HG03060 (cell line): ENCODE data around the gene MAD1L1.

ENCODE experiments used
- ATAC-seq: cut with Tn5 transposase; IDR thresholded peaks from one replicate; pipeline ENCODE4 v1.9.1; 2021; ENCODE audit warnings: low read depth, moderate number of reproducible peaks; ENCODE audit not compliant: unreplicated experiment

The MAD1L1 gene

DNA sequence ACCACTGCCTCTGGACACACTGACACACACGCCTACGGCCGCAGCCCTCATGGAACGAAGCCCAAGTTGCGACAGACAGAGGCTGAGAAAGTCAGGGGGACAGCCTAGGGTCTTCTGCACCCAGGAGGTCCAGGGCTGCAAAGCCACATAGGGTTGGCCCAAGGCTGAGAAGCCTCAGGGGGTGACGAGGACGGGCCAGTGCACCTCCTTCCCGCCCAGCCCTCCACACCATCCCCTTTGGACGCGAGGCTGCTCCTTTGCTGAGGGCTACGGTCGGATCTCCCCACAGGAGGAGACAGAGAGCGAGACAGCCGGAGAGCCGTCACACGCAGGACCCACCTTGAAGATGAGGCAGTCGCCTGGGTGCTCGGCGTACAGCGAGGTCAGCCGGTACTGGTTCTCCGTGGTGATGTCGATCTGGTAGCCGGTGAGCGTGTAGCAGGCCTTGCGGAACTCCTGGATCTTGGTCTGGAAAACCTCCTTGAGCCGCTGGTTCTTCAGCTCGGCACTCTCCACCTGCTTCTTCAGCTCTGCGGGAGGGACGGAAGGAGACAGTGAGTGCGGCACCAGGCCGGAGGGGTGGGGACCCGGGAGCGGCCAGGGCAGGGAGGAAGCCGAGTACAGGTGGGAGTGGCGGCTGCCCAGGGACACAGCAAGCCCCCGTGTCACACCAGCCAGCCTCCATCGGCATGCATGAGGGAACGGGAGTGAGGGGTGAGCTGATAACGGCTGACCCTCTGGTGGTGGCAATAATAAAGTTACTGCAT is 334.7 kb downstream of the MAD1L1 start:
- no peak for ATAC-seq

DNA sequence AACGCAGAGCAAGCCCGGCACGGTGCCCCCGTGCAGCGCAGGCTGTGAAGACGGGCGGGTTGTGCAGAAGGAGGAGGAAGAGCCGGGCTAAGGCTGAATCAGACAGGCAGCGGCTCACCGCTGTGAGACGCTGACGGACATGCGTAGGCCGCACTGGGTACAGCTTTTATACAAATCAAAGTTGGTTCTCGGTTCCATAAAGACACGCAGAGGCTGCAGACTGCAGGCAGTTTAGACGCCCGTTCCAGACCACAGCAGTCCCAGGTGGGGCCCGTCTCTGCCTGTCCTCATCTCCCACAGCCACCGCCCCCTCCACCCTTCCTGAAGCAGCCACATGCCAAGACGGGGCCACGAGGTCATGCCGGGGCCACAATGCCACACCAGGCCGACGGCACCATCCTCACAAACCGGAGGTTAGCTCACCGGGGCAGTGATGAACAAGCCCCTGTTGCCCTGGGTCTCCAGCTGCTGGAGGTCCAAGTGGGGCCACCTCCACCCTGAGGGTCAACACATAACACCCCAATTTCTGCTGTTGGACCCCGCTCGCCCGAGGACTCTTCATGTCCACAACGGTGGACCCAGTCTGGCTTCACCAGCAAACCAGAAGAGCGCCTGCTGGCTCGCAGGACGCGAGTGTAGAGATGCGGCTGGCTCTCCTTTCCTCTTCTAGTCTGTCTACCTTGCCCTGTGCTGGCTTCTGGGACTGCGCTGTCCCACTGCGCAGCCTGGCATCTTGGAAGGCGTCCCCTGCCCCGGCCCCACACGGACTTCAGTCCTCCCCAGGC is 335.5 kb downstream of the MAD1L1 start:
- ATAC-seq: no peak

DNA sequence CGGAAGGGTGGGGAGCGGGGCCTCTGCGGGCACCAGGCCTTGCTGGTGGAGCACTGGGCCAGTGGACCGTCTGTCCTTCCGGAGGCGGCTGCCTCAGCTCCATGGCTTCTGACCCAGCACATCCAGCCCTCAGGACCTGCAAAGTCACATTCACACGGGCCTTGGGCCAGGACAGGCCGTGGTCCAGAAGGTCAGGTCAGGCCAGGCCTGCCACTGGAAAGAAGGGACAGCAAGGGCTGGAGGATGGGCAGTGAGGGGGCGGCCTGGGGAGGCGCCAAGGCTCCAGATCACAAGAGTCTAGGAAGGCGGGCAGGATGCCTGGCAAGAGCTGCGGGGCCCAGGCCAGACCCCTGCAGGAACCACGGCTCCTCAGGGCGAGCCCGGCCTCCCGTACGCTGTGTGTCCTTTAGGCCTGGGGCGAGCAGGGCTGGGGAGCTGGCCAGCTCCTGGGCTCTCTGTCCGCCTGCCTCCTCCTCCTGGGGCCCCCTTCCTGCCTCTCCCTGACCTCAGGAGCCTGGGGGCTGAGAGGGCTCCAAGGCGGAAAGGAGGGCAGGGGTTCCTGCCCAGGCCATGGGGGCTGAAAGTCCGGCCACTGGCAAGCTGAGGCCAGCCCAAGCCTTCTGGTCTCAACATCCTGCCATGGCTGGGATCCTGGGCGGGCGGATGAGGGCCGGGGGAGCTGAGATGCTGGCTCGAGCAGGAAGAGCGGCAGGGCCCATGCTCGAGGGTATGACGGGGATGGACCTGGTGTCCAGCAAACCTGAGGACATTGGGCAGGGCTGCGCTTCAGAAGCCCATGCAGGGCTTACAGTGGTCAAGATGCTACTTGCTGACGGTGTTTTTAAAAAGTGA is 336.9 kb downstream of the MAD1L1 start:
- no peak for ATAC-seq

DNA sequence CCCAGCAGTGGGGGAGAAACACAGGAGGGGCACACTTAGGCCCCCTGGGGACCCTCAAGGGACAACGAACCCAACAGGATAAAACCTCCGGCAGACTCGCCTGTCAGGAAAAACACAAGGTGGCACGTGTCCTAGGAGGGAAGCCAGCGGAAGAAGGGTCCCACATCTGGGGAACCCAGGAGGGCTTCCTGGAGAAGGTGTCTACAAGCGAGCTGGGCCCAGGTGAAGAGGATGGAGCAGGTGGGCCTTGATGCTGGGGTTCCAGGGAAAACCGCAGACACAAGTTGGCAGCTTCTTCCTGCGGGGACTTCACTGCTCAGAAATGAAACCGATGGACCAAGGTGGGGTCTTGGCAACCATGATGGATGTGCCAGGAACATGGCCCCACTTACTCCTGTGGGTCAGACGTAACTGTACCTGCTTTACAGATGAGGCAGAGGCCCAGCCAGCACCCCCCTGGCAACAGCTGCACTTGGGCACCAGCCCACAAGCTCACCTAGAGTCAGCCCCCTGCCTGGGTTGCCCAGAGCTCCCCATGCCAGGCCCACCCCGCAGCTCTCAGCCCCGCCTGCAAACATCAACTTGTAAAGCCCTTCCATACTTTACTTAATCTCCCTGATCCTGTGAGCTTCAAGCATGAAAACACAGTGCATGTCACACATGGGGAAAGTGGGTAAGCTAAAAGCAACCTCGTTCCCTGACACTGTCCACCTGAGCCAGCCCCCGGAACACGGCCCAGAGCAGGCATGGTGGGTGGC is 337.7 kb downstream of the MAD1L1 start:
- ATAC-seq: no peak

DNA sequence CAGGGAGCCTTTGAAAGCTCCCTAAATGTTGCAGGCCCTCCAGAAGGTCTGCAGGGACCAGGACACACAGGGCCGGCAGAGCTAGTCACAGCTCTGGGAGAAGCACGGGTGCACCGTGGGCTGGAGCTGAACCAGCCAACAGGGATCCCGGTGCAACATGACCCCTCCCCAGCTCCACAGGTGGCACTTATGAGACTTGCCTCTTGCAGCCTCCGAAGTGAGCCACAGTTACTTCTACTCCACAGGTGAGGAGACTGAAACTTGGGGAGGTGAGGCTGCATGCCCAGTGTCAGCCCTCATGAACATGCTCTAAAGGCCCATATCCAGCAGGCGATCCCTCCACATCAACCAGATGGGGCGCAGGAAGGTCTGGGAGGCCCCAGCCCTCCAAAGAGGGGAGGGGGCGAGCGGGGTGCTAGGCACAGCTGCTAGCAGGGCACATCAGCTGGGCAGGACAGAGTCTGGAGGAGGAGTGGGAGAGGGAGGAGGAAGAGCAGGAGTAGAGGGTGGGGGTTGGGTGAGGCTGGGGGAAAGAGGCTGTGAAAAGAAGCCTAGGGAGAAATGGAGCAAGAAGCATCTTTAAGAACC is 338.3 kb downstream of the MAD1L1 start:
- ATAC-seq: no peak

DNA sequence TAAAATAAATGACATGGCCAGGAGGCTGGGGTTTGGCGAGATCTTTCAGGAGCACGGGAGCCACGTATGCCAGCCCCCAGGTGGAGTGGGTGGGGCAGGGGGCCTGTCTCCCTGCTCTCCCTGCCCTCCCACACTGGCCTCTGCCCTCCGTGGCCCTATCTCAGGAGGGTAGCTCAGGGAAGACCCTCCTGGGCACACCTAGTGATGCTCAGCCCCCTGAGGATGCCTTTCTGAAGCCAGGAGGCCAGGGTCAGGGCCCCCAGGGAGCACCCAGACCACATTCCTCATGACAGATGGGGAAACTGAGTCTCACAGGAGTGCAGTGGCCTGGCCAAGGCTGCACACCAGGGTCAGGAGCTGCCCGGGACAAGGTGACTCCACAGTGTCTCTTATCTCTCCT is 339.3 kb downstream of the MAD1L1 start:
- ATAC-seq: no peak

DNA sequence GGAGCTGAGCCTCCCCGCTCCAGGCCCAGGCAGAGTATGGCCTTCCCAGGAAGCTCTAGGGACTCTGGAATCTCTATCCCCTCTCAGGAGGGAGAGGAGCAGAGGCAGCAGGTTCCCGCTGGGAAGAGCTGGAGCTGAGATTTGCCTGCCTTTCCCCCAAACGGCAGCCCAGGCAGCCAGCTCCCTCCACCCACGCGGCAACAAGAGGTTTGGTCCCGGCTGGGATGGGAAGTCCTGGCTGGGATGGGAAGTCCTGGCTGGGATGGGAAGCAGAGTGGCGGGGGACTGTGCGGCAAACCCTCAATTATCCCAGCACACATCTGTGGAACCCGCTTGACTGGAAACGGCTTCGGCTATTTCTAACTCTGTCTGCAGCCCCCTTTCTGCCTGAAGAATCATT is 339.7 kb downstream of the MAD1L1 start:
- no peak for ATAC-seq

DNA sequence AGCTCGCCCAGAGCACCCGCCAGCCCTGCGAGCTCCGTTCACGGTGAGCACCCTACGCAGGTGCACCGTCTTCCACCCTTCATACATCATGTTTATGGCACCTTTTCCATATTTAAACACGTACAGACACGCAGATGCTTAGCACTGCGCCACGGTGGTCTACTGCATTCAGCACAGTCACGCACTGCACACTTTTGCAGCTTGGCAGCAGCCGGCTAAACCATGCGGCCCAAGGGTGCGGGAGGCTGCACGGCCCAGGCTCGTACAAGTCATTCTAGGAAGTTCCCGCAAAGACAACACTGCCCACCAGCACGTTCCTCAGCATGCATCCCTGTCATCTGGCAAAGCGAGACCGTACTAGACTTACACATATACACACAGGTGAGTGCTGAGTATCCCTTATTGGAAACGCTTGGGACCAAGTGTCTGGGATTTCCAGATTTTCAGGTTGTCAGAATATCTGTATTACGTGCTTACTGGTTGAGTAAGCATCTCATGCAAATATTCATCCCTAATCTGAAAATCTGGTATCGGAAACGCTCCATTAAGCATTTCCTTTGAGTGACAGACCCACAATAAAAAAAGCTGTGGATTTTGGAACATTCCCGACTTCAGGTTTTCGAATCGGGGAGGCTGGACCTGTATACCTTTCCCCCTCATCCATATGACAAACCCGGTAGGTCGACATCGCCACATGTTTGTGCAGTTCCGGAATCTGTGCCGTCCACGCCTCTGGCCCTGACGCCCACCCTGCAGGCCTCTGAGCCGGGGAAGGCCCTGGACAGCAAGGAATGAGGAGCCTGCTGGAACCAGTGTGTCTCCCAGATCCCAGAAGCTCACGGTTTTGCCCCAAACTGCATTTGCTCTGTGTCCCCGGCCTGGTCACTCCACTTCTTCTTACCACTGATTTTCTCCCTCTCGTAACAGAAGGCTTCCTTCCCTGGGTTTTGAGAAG is 340.5 kb downstream of the MAD1L1 start:
- no peak for ATAC-seq

DNA sequence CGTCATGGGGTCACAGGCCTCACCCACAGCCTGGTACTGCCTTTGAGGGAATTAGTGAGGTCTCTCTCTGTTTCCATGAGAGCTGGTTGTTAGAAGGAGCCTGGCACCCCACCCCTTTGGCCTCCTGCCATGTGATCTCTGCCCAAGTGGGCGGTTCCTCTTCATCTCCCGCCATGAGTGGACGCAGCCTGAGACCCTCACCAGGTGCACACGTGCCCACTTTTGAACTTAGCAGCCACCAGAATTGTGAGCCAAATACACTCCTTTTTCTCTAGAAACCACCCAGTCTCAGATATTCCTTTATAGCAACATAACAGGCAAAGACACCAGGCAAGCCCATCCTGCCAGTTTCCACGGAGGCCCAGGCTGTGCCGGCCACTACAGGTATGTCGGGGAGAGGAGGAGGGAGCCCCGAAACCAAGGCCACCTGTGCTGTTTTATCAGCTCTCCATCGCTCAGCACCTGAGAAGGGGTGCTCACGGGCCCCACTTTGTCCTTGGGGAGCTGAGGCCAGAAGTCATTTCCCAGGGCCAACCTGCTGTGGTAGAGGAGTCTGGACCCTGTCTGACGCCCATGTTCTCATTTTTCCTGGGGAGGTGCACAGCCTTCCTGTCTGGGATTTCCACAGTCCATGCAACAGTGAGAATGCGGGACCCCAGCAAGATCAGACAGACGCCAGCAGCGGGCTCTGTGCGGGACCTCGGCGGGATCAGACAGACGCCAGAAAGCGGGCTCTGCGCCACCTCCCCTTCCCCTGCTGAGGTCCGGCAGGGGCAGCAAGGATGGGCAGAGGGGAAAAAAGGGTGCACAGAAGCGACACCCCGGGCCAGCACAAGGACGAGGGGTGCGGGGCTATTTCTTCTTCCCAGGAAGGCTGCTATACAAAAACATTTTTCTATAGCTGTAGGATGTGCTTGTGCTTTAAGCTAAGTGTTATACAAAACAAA is 342.2 kb downstream of the MAD1L1 start:
- ATAC-seq: no peak

DNA sequence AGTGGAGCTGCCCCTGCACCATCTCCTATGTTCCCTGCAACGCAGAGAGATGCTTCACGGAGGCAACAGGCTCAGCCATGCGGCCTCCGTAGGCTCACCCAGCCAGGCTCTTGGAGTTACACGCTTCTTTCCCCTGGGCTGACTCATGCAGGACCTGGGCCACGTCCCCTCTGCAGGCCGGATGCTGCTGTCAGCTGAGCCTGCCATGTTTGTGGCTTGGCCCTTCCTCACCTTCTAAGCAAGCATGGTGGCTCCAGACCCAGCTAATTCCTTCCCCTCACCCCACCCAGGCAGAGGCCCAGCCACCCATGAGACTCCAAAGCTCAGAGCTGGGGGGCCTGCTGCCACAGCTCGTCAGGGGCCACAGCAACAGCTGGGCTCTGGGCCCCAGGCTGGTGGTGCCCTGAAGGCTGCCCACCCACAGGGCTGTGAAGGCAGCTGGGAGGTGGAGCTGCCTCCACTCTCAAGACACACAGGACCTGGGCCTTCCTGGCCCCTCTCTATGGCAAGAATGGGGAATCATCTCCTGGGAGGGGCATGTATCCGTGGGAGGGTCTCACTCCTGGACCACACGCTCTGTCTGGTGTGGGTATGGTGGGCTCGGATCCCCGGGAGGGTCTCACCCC is 343.1 kb downstream of the MAD1L1 start:
- no peak for ATAC-seq

DNA sequence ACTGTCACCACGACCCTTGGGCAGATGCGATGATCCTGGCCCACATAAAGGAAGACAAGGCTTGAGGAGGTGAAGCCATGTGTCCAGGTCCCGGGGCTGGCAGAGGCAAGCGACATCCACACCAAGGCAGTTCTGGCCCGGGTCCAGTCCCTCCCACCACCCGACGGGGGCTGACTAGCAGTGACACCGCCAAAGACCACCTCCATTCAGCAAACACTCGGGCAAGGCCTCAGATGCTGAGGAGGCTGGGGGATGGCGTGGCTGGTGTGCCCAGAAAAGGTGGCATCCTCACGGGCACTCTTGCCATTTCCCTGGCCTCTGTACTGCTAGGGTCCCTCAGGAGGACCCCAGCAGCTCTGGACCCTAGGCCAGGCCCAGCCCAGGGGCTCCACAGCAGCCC is 343.7 kb downstream of the MAD1L1 start:
- ATAC-seq: no peak

DNA sequence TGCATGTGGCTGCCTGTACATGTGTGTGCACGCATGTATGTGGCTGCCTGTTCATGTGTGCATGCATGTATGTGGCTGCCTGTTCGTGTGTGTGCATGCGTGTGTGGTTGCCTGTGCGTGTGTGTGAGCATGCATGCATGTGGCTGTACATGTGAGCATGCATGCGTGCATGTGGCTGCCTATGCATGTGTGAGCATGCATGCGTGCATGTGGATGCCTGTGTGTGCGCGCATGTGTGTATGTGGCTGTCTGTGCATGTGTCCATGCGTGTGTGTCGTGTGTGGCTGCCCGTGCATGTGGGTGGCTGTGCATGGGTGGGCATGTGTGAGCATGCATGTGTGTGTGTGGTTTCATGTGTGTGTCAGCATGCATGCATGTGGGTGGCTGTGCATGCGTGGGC is 344.3 kb downstream of the MAD1L1 start:
- no peak for ATAC-seq

DNA sequence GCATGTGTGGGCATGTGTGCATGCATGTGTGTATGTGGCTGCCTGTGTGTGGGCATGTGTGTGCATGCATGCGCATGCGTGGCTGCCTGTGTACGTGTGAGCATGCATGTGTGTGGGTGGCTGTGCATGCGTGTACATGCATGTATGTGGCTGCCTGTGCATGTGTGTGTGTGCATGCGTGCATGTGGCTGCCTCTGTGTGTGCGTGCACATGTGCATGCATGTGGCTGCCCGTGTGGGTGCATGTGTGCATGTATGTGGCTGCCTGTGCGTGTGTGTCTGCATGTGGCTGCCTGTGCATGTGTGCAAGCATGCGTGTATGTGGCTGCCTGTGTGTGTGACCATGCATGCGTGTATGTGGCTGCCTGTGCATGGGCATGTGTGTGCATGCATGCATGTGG is 345.5 kb downstream of the MAD1L1 start:
- no peak for ATAC-seq

DNA sequence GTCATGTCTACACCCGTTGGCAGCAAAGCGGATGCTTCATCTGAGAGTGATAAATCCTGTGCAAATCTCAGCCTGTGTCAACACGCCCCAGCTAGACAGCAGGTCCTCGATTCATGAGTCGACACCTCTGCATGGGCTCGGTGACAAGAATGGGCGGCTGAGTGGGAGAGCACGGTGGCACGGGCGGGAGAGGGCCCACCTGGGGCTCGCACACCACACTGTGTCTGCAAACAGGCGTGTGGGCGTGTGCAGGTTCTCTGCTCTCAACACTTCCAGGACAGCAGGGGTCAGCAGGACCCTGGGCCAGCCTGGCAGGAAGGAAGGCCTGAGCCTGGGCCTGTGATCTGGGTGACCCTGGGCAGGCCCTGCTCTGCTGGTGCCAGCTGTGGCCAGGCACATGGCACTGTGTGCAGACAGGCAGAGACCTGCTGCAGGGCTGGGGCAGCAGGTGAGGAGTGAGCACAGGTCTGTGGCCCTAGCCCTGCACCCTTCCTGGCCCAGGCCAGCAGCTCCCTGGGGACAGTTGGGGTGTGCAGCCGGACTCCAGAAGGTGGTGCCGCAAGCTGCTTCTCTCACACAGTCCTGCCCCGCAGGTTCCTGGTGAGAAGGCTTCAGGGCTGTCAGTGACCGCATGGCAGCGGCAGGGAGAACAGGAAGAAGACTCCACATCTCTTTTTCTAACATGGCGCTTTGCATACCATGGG is 346.2 kb downstream of the MAD1L1 start:
- ATAC-seq: no peak

DNA sequence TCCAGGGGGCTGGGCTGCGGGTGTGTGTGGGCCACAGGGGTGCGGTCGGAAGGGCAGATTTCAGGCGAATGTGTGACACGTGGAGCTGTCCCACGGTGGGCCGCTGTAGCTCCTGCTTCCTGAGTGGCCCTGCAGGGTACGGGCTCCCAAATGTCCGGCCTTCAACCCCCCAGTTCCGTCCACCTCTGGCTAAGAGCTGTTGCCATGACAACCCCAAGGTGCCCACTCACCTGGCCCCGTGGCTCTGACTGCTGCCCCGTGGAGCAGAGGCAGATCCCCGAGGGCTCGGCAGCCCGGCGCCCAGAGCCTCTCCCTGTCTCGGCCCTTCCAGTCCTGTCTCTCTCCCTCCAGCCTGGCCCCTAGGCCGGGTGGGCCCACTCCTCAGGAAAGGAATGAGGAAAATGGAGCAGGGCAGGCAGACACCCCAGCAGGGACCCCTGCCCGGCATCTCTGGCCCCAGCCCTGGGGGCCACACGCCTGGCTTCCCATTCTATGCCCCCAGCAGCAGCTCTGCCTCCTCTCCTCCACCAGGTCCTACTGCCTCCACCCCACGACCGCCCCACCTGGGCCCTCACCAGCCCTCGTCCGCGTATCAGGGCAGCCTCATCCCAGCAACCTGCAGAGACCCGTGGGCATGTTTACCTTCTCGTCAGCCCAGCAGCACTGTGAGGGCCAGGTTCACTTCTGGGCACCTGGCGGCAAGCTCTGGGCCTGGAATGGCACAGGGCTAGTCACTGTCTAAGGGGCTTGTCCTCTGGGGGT is 347.1 kb downstream of the MAD1L1 start:
- ATAC-seq: no peak
